Epithelial cell of proximal tubule (primary cell): Measurements from ENCODE around the gene RMRP. TPM values are rescaled to one million over a fixed set of nuclear protein-coding genes. Genes with fewer than 3 reads are reported as not detected.
A peak's percentile ranks its signal among the peaks of the same experiment; 100 is the strongest.

Experiments
- DNase-seq: peaks from one replicate; pipeline ENCODE4 v3.0.0-alpha.2; 2011; ENCODE audit warnings: low read depth
- H3K4me3 ChIP-seq: 2 replicates; pipeline ENCODE4 v1.5.1; 2011; ENCODE audit warnings: low read depth, mild to moderate bottlenecking, low read length
- total RNA-seq: library from RNA; depleted of rRNA; stranded (reverse); fragments of >200 nt; gene quantifications from 2 replicates; pipeline ENCODE4 v1.2.3, GENCODE V29; 2015
- TF ChIP-seq, protein P1 (sequence below): conservative IDR thresholded peaks from 2 replicates; pipeline ENCODE4 v1.5.1; 2012; ENCODE audit warnings: low read depth, mild to moderate bottlenecking, low read length

The RMRP gene
- total RNA-seq, 1 donor from 2014 or later = 3,154 TPM

DNA sequence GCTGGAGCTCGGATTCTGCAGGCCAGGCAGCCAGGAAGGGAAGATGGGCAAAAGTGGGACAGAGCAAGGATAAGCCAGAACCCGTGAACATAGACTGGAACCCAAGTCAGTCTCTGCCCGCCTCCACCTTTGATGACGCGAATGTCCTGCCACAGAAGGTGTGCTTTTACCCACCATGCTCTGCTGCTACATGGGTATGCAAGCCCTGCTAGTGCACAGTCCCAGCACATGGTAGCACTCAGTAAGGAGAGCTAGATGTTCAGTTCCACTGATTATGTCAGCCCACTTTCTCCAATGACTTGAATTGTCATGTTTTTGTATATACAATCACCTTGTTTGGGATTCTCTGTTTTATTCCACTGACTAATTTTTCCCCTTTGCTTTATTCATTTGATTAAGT is 28.2 kb downstream of the RMRP start:
- H3K4me3 ChIP-seq = no peak overlapping the region
- no peak for DNase-seq
- TF ChIP-seq, protein P1, sequence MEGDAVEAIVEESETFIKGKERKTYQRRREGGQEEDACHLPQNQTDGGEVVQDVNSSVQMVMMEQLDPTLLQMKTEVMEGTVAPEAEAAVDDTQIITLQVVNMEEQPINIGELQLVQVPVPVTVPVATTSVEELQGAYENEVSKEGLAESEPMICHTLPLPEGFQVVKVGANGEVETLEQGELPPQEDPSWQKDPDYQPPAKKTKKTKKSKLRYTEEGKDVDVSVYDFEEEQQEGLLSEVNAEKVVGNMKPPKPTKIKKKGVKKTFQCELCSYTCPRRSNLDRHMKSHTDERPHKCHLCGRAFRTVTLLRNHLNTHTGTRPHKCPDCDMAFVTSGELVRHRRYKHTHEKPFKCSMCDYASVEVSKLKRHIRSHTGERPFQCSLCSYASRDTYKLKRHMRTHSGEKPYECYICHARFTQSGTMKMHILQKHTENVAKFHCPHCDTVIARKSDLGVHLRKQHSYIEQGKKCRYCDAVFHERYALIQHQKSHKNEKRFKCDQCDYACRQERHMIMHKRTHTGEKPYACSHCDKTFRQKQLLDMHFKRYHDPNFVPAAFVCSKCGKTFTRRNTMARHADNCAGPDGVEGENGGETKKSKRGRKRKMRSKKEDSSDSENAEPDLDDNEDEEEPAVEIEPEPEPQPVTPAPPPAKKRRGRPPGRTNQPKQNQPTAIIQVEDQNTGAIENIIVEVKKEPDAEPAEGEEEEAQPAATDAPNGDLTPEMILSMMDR = no peak

DNA sequence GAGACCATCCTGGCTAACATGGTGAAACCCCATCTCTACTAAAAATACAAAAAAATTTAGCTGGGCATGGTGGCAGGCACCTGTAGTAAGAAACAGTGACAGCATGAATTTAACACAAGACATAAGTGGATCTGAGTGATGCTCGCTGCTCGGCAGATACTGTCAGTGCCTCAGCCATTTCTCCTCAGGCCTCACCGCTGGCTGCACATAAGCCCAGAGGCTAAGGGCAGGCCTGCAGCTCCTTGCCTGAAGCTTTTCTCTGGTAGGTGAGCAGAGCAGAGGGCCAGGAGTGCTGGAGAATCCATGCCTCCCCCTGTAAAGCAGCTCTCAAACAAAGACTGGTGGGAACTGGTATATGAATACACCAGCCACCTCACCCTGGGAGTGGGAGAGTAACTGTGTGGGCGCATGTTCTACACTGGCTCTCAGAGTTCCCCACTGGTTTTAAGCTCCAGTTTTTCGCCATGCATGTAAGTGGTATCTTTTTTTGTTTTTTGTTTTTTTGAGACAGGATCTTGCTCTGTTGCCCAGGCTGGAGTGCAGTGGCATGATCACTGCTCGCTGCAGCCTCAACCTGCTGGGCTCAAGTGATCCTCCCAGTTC is 29.3 kb downstream of the RMRP start:
- no peak overlapping the region for H3K4me3 ChIP-seq
- TF ChIP-seq, protein P1 = no peak
- no peak for DNase-seq

DNA sequence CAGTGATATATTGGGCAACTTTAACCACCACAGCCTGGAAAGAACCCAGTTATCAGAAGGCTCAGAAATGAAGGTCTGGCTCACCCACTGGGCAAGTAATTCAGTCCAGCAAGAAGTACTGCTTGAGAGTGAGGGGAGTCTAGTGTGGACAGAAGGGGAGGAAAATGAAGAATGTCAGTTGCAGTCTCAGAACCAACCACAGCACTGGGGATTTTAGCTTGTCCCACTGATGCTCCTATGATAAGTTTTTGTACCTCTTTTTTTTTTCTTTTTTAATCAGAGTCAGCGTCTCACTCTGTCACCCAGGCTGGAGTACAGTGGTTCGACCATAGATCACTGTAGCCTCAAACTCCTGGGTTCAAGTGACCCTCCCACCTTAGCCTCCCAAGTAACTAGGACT is 30.2 kb downstream of the RMRP start:
- TF ChIP-seq, protein P1 = no peak
- no peak overlapping the region for H3K4me3 ChIP-seq
- DNase-seq = no peak

DNA sequence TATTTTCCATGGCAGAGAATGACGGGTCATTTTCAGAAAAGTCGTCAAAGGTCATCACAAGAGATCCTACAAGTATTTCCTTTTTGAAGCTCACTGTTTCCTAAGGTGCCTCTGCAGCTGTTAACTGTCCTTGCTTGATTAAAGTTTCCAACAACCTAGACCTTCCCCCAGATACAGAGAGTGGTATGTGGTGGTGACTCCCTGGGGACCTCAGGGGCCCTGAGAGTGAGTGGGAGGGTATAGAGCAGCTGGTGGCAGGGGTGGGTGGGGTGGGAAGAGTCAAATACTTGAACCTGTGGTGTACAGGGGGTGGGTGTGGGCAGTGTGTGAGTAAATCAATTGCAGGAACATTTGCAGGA is 38.0 kb downstream of the RMRP start:
- TF ChIP-seq, protein P1 = no peak
- no peak overlapping the region for H3K4me3 ChIP-seq
- DNase-seq = no peak

DNA sequence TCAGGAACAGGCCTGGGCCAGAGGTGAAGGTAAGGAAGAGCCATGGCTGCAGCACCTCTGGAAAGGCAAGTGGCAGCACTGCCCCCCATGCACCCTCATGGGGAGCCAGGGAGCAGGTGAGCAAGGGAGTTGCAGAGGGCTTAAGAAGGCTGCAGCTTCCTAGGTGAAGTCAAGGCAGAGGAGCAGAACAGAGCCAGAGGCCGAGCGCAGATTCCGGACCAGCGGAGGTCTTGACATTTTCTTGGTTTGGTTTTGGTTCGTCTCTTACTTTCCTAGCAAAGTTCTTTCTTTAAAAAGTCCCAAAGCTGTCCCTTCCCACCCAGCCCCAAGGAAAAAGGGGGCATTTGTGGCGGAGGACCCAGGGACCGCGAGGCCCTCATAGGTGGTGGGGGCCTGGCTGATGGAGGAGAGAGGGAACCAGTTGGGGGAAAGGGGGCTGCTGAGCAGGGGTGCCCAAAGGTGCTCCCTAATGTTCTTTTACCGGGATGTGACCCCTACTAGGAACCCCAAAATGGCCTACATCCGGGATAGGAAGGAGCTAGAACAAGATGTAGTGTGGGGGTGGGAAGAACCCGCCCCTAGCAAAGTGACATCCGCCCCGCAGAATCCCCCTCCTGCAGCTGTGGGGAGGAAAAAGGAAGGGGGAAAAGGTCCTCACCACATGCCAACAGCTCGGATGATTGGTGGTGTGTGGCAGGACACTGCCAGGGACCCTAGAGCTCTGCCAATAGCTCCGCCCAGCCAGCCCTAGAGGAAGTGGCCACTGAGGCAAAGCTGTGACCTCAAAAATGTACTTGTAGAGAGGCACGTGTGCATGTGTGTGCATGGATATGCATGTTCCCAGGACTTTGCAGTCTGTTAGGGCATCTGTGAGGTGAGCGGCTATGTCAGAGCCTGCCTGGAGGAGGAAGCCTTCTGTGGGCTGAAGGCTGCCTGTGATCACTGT is 38.7 kb downstream of the RMRP start:
- TF ChIP-seq, protein P1 = no peak
- no peak for DNase-seq
- H3K4me3 ChIP-seq = no peak overlapping the region

DNA sequence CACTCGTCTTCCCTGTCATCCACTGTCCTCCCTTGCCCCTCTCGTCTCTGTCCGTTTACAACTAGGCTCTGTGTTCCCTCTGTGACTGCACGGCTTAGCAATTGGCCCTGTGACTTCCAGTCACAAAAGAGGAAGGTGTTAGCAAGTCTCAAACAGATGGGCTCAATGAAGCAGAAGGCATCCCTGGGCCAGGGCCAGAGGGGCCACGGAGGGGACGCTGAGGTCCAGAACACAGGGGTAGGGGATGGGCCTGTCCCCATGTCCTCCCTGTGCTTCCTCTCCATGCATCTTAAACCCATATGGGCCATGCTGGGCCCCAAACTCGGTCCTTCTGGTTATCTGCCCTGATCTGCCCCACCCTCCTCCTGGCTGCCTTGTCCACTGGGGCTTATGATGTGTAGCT is 39.5 kb downstream of the RMRP start, which contains the start of gene CD72:
Gene CD72, minus strand, starts transcription at position 89 of the 403 bp plus-strand sequence. CDS start 110 bp downstream, outside the sequence.
- H3K4me3 ChIP-seq = peak within 1 kb of the TSS; percentile 42
- TF ChIP-seq, protein P1 = no peak
- DNase-seq = no peak
